Subcutaneous abdominal adipose tissue (tissue), 5 donors: ENCODE measurements around the gene CRELD1.
A peak's percentile ranks its signal among the peaks of the same experiment; 100 is the strongest.

ENCODE experiments used
- H3K27ac ChIP-seq: one replicate; pipeline ENCODE4 v1.7.0; 2013; ENCODE audit warnings: low read depth, mild to moderate bottlenecking, inconsistent platforms, low read length, moderate library complexity
- H3K27me3 ChIP-seq, 5 donors: one replicate each; pipeline ENCODE4 v1.7.0; 2013; ENCODE audit warnings: low read length in 5 of 5, inconsistent platforms in 1 of 5; ENCODE audit not compliant: control insufficient read depth in 5 of 5, insufficient read depth in 4 of 5
- H3K36me3 ChIP-seq, 5 donors: one replicate each; pipeline ENCODE4 v1.7.0; 2013; ENCODE audit warnings: low read length in 5 of 5; ENCODE audit not compliant: control insufficient read depth in 5 of 5, insufficient read depth in 5 of 5
- H3K4me1 ChIP-seq, 5 donors: one replicate each; pipeline ENCODE4 v1.7.0; 2013; ENCODE audit warnings: low read length in 5 of 5, mild to moderate bottlenecking in 3 of 5, moderate library complexity in 1 of 5; ENCODE audit not compliant: control insufficient read depth in 5 of 5, insufficient read depth in 5 of 5
- H3K4me3 ChIP-seq, 5 donors: one replicate each; pipeline ENCODE4 v1.7.0; 2013; ENCODE audit warnings: low read length in 5 of 5, low read depth in 1 of 5
- H3K9ac ChIP-seq, 5 donors: one replicate each; pipeline ENCODE4 v1.7.0; 2013; ENCODE audit warnings: low read length in 5 of 5, mild to moderate bottlenecking in 4 of 5, moderate library complexity in 3 of 5
- H3K9me3 ChIP-seq, 5 donors: one replicate each; pipeline ENCODE4 v1.7.0; 2013; ENCODE audit warnings: low read length in 5 of 5; ENCODE audit not compliant: control insufficient read depth in 5 of 5
- donor health status: healthy.
- donor health status: healthy.
- donor health status: healthy.
- donor health status: healthy.
- donor health status: healthy.

Gene CRELD1

GRCh38 chr3:9933561-9934234 lies at the start of gene CRELD1:
TSS of gene CRELD1 (plus strand) at chr3:9933834. CDS start at chr3:9934439, 605 bp downstream.
- peaks cover 5 to 39% (median 32%) of the 10 kb centered on the region in 5 donors for H3K4me1 ChIP-seq
- peak within 1 kb of the TSS; percentile 81 to 92 (median 86) for H3K4me3 ChIP-seq
- no peaks in the 10 kb centered on the region for H3K27me3 ChIP-seq
- H3K27ac ChIP-seq = peak within 1 kb of the TSS; percentile 89
- H3K36me3 ChIP-seq = peaks cover 5 to 42% (median 19%) of the 10 kb centered on the region in 5 donors
- no peaks in the 10 kb centered on the region for H3K9me3 ChIP-seq
- peak within 1 kb of the TSS; percentile 63 to 93 (median 90) for H3K9ac ChIP-seq

GRCh38 chr3:9884555-9885165 lies 49.0 kb upstream of the CRELD1 start:
- H3K9me3 ChIP-seq = no peaks in the 10 kb centered on the region
- H3K36me3 ChIP-seq = no peaks in the 10 kb centered on the region
- no peak overlapping the region for H3K4me3 ChIP-seq
- H3K27me3 ChIP-seq = no peaks in the 10 kb centered on the region
- H3K27ac ChIP-seq = peak overlapping the region; percentile 74
- H3K4me1 ChIP-seq = peaks cover 2 to 14% (median 9%) of the 10 kb centered on the region in 5 donors
- peak overlapping the region in 1 of 5 donors; percentile 28 for H3K9ac ChIP-seq

GRCh38 chr3:9886328-9886727 lies 47.3 kb upstream of the CRELD1 start:
- H3K27ac ChIP-seq = no peak overlapping the region
- H3K9me3 ChIP-seq = no peaks in the 10 kb centered on the region

DNA sequence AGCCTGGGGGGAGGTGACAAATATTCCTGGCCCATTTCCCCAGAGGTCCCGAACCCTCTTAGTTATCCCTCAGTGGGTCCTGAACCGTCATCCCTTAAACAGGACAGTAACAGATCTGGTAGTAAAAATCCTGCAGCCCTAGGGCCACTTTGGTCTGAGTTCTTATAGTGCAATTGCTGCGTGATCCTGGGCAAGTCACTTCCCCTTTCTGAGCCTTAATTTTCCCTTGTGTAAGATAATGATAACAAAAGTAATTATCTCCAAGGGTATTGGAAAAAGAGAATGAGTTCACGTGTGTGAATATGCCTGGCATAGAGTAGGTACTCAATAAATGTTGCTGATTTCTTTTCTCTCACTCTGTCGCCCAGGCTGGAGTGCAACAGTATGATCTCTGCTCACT lies 46.2 kb upstream of the CRELD1 start:
- no peak overlapping the region for H3K9ac ChIP-seq
- H3K9me3 ChIP-seq = no peaks in the 10 kb centered on the region
- peaks cover 1 to 32% (median 22%) of the 10 kb centered on the region in 5 donors for H3K4me1 ChIP-seq
- no peak overlapping the region for H3K27ac ChIP-seq
- no peaks in the 10 kb centered on the region for H3K27me3 ChIP-seq
- H3K36me3 ChIP-seq = peaks cover 0 to 3% (median 0%) of the 10 kb centered on the region in 5 donors
- H3K4me3 ChIP-seq = no peak overlapping the region

More at GRCh38 chr3:9886328-9886727, 47.3 kb upstream of the CRELD1 start:
- Histone ChIP-seq H3K4me3 (no peak overlapping the region), H3K36me3 (no peaks in the 10 kb centered on the region), H3K27me3 (no peaks in the 10 kb centered on the region), H3K4me1 (peaks cover 0 to 21% (median 17%) of the 10 kb centered on the region in 5 donors), H3K9ac (no peak overlapping the region)

DNA sequence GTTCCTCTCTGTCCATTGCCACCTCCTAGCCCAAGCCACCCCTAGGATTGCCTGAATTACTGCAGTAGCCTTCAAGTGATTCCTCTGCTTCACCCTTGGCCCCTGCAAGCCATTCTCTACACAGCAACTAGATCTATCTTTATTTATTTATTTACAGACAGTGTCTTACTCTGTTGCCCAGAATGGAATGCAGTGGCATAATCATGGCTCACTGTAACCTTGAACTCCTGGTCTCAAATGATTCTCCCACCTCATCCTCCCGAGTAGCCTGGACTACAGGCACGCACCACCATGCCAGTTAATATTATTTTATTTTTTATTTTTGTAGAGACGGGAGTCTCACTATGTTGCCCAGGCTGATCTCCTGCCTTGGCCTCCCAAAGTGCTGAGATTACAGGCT lies 45.1 kb upstream of the CRELD1 start:
- H3K27ac ChIP-seq = no peak overlapping the region
- H3K27me3 ChIP-seq = no peaks in the 10 kb centered on the region
- H3K36me3 ChIP-seq = peaks cover 0 to 12% (median 10%) of the 10 kb centered on the region in 5 donors
- H3K4me3 ChIP-seq = no peak overlapping the region
- H3K9me3 ChIP-seq = no peaks in the 10 kb centered on the region
- H3K9ac ChIP-seq = no peak overlapping the region
- peaks cover 1 to 38% (median 25%) of the 10 kb centered on the region in 5 donors for H3K4me1 ChIP-seq

DNA sequence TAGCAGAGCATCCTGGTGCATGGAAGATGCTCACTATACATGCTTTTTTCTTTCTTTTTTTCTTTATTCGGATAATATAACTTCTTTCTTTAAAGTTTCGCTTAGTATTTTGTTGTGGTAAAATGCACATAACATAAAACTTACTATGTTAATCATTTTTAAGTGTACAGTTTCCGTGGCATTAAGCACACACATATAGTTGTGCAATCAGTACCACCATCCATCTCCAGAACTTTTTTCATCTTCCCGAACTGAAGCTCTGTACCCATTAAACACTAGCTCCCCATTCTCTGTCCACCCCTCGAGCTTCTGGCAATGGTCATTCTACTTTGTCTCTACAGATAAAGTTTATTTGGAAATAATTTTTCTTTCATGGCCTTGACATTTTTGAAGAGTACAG lies 44.2 kb upstream of the CRELD1 start:
- Histone ChIP-seq H3K36me3 (peaks cover 0 to 14% (median 13%) of the 10 kb centered on the region in 5 donors), H3K9ac (peak overlapping the region in 1 of 5 donors; percentile 100), H3K27ac (no peak overlapping the region), H3K9me3 (no peaks in the 10 kb centered on the region), H3K4me1 (peaks cover 1 to 38% (median 22%) of the 10 kb centered on the region in 5 donors), H3K27me3 (no peaks in the 10 kb centered on the region), H3K4me3 (no peak overlapping the region)

DNA sequence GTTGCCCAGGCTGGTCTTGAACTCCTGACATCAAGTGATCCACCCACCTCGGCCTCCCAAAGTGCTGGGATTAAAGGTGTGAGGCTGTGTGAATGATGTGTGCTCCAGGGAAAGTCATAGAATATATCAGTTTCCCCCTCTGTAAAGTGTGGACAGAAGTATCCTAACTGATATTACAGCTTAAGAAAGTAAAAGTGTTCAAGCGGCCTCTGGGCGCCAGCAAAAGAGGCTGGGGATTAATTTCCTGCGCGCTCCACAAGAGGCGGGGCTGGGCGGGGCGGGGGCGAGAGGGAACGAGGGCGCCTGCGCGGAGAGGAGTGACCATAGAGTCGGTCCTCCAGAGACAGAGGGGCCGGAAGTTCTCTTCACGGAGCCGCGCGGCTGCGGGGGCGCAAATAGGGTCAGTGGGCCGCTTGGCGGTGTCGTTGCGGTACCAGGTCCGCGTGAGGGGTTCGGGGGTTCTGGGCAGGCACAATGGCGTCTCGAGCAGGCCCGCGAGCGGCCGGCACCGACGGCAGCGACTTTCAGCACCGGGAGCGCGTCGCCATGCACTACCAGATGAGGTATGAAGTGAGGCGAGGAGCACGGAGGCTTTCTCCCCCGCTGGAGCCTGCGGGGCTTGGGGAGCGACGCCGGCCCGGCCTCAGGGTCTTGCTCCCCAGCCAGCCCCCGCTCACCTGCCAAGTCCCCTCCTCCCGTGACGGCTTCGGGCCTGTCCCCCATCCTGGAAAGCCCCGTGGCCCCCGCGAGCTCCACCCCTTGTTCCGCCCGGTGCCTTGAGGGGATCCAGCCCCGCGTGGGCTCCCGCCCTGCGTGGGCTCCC lies 43.2 kb upstream of the CRELD1 start, which contains the start of gene JAGN1:
Gene JAGN1, plus strand, starts transcription at position 362 of the 823 bp plus-strand sequence. Its CDS starts 113 bp downstream, at position 475.
- Histone ChIP-seq H3K9me3 (no peaks in the 10 kb centered on the region), H3K27me3 (no peaks in the 10 kb centered on the region), H3K4me3 (peak within 1 kb of the TSS; percentile 85 to 99 (median 98)), H3K9ac (peak within 1 kb of the TSS; percentile 84 to 100 (median 99)), H3K27ac (peak within 1 kb of the TSS; percentile 98), H3K36me3 (peaks cover 0 to 14% (median 13%) of the 10 kb centered on the region in 5 donors), H3K4me1 (peaks cover 1 to 42% (median 21%) of the 10 kb centered on the region in 5 donors)

- Histone ChIP-seq H3K27ac (peak overlapping the region; percentile 98), H3K4me1 (peaks cover 1 to 42% (median 21%) of the 10 kb centered on the region in 5 donors), H3K4me3 (peak overlapping the region; percentile 85 to 99 (median 98)), H3K9ac (peak overlapping the region; percentile 84 to 100 (median 99)), H3K36me3 (peaks cover 0 to 14% (median 13%) of the 10 kb centered on the region in 5 donors), H3K9me3 (no peaks in the 10 kb centered on the region), H3K27me3 (no peaks in the 10 kb centered on the region)
Measured at GRCh38 chr3:9891072-9891622, 42.5 kb upstream of the CRELD1 start.

DNA sequence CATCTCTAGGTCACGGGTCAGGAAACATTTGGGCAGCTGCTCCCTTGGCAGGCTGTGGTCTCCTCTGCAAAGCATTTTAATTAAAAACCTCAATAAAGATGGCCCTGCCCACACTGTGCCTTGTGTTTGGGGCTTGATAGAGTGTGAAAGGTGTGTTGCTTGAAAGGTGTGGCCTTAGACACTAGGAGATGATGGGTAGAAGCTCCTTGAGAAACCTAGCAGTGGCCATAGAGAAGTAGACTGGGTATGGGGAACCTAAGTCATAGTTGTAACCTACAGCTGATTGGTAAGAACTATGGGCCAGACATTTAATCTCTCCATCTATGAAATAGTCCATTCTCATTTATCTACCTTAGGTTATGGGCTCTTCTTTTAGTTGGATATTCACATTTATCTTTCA lies 39.9 kb upstream of the CRELD1 start:
- peak overlapping the region in 1 of 5 donors; percentile 39 for H3K9ac ChIP-seq
- H3K9me3 ChIP-seq = no peaks in the 10 kb centered on the region
- no peak overlapping the region for H3K4me3 ChIP-seq
- no peaks in the 10 kb centered on the region for H3K27me3 ChIP-seq
- peaks cover 5 to 58% (median 38%) of the 10 kb centered on the region in 5 donors for H3K4me1 ChIP-seq
- peak overlapping the region; percentile 69 for H3K27ac ChIP-seq
- H3K36me3 ChIP-seq = peaks cover 0 to 14% (median 13%) of the 10 kb centered on the region in 5 donors
